Liver (tissue), 9 donors: ENCODE measurements around the gene ARHGAP19. TPM values are rescaled to one million over a fixed set of nuclear protein-coding genes. Genes with fewer than 3 reads are reported as not detected.

ENCODE experiments used
- DNase-seq: peaks from one replicate; pipeline ENCODE4 v3.0.0-alpha.2; 2017; ENCODE audit warnings: low spot score
- H3K27ac ChIP-seq, 2 donors: one replicate each; pipeline ENCODE4 v1.7.0; 2013; ENCODE audit warnings: inconsistent platforms in 2 of 2, low read length in 2 of 2, control low read depth in 1 of 2, low read depth in 1 of 2, mild to moderate bottlenecking in 1 of 2
- H3K27me3 ChIP-seq, 4 donors: one replicate each; pipeline versions ENCODE4 v1.6.1 to v1.7.0; 2013; ENCODE audit warnings: low read length in 3 of 4, inconsistent platforms in 1 of 4, mild to moderate bottlenecking in 1 of 4, moderate library complexity in 1 of 4; ENCODE audit not compliant: control insufficient read depth in 4 of 4, insufficient read depth in 4 of 4
- H3K36me3 ChIP-seq, 4 donors: one replicate each; pipeline versions ENCODE4 v1.6.1 to v1.7.0; 2013; ENCODE audit warnings: low read length in 3 of 4, mild to moderate bottlenecking in 3 of 4, low read depth in 1 of 4, moderate library complexity in 1 of 4; ENCODE audit not compliant: control insufficient read depth in 4 of 4, insufficient read depth in 3 of 4
- H3K4me1 ChIP-seq, 4 donors: one replicate each; pipeline versions ENCODE4 v1.6.1 to v1.7.0; 2013; ENCODE audit warnings: low read length in 3 of 4, mild to moderate bottlenecking in 3 of 4, moderate library complexity in 1 of 4; ENCODE audit not compliant: control insufficient read depth in 4 of 4, insufficient read depth in 4 of 4
- H3K4me3 ChIP-seq, 3 donors: one replicate each; pipeline versions ENCODE4 v1.6.1 to v1.7.0; 2013; ENCODE audit warnings: low read length in 3 of 3, control low read depth in 1 of 3, low read depth in 1 of 3, mild to moderate bottlenecking in 1 of 3
- H3K9ac ChIP-seq, 2 donors: one replicate each; pipeline ENCODE4 v1.7.0; 2013; ENCODE audit warnings: low read length in 2 of 2, mild to moderate bottlenecking in 2 of 2, moderate library complexity in 2 of 2, control low read depth in 1 of 2, low read depth in 1 of 2
- H3K9me3 ChIP-seq, 4 donors: one replicate each; pipeline versions ENCODE4 v1.6.1 to v1.7.0; 2013; ENCODE audit warnings: low read length in 3 of 4; ENCODE audit not compliant: control insufficient read depth in 4 of 4
- EGR1 ChIP-seq, 2 donors: IDR thresholded peaks; 2 replicates each; pipeline ENCODE4 v1.6.1; 2016 to 2018; ENCODE audit warnings: antibody characterized with exemption in 2 of 2, low read depth in 2 of 2
- FOXA1 ChIP-seq: IDR thresholded peaks from 2 replicates; pipeline ENCODE4 v1.6.1; 2016; ENCODE audit warnings: antibody characterized with exemption
- FOXA2 ChIP-seq: IDR thresholded peaks from 2 replicates; pipeline ENCODE4 v1.6.1; 2016; ENCODE audit warnings: antibody characterized with exemption
- GABPA ChIP-seq, 2 donors: IDR thresholded peaks in 1 of 2; conservative IDR thresholded peaks in 1 of 2; 2 replicates each; pipeline ENCODE4 v1.6.1; 2016; ENCODE audit warnings: antibody characterized with exemption in 2 of 2, mild to moderate bottlenecking in 1 of 2, moderate library complexity in 1 of 2
- HNF4A ChIP-seq, 2 donors: conservative IDR thresholded peaks; 2 replicates each; pipeline ENCODE4 v1.6.1; 2016; ENCODE audit warnings: antibody characterized with exemption in 2 of 2, mild to moderate bottlenecking in 2 of 2
- HNF4G ChIP-seq: IDR thresholded peaks from 2 replicates; pipeline ENCODE4 v1.6.1; 2016; ENCODE audit warnings: antibody characterized with exemption
- JUND ChIP-seq, 2 donors: IDR thresholded peaks; 2 replicates each; pipeline ENCODE4 v1.6.1; 2016; ENCODE audit warnings: antibody characterized with exemption in 2 of 2
- NR2F2 ChIP-seq: IDR thresholded peaks from 2 replicates; pipeline ENCODE4 v1.6.1; 2016; ENCODE audit warnings: antibody characterized with exemption
- RAD21 ChIP-seq, 2 donors: IDR thresholded peaks; 2 replicates each; pipeline ENCODE4 v1.6.1; 2016; ENCODE audit warnings: antibody characterized with exemption in 2 of 2, mild to moderate bottlenecking in 2 of 2
- RXRA ChIP-seq, 2 donors: IDR thresholded peaks; 2 replicates each; pipeline ENCODE4 v1.6.1; 2017 to 2018; ENCODE audit warnings: antibody characterized with exemption in 2 of 2, mild to moderate bottlenecking in 1 of 2
- SP1 ChIP-seq: IDR thresholded peaks from 2 replicates; pipeline ENCODE4 v1.6.1; 2018; ENCODE audit warnings: antibody characterized with exemption, mild to moderate bottlenecking
- TAF1 ChIP-seq: conservative IDR thresholded peaks from 2 replicates; pipeline ENCODE4 v1.6.1; 2016; ENCODE audit warnings: antibody characterized with exemption, mild to moderate bottlenecking
- WGBS: extraction: QIAGEN DNeasy Blood & Tissue Kit; methylation state at CpG from one replicate; pipeline ENCODE4 v1.1.7; 2013; 5-methylcytosine and 5-hydroxymethylcytosine counted together
- polyA plus RNA-seq, 2 donors: library from polyadenylated mRNA; stranded (reverse) in 1 of 2; unstranded in 1 of 2; fragments of 200-250 nt in 1 of 2; fragments of >200 nt in 1 of 2; fragmentation: Nextera tagmentation in 1 of 2; extraction: Ambion mirVana in 1 of 2; gene quantifications; one replicate each; pipeline versions ENCODE4 v1.2.1 to v1.2.3, GENCODE V29; 2013 to 2015
- total RNA-seq, 2 donors: library from RNA; depleted of rRNA; stranded (reverse); fragments of >200 nt; gene quantifications; one replicate each; pipeline ENCODE4 v1.2.3, GENCODE V29; 2014
- TF ChIP-seq, protein P1 (sequence below): IDR thresholded peaks from 2 replicates; pipeline ENCODE4 v1.6.1; 2016; ENCODE audit warnings: antibody characterized with exemption
- TF ChIP-seq, protein P2 (sequence below): IDR thresholded peaks from 2 replicates; pipeline ENCODE4 v1.6.1; 2016; ENCODE audit warnings: antibody characterized with exemption, mild to moderate bottlenecking
- TF ChIP-seq, protein P3 (sequence below): IDR thresholded peaks from 2 replicates; pipeline ENCODE4 v1.6.1; 2016; ENCODE audit warnings: antibody characterized with exemption
- TF ChIP-seq, protein P4 (sequence below): IDR thresholded peaks from 2 replicates; pipeline ENCODE4 v1.6.1; 2016; ENCODE audit warnings: antibody characterized with exemption
- TF ChIP-seq, protein P5 (sequence below): fragments of 150-350 bp; IDR thresholded peaks from 2 replicates; pipeline ENCODE4 v1.5.1; 2017; ENCODE audit warnings: improper control_type of control experiment, low read depth, low read length; ENCODE audit not compliant: missing input control
- donor health status: healthy.
- donor health status: healthy.
- donor health status: healthy.
- donor health status: healthy.
- donor health status: healthy.

ARHGAP19 gene
- total and polyA plus RNA-seq, 4 donors = 1.6 to 23.4 (median 3.6) TPM

DNA sequence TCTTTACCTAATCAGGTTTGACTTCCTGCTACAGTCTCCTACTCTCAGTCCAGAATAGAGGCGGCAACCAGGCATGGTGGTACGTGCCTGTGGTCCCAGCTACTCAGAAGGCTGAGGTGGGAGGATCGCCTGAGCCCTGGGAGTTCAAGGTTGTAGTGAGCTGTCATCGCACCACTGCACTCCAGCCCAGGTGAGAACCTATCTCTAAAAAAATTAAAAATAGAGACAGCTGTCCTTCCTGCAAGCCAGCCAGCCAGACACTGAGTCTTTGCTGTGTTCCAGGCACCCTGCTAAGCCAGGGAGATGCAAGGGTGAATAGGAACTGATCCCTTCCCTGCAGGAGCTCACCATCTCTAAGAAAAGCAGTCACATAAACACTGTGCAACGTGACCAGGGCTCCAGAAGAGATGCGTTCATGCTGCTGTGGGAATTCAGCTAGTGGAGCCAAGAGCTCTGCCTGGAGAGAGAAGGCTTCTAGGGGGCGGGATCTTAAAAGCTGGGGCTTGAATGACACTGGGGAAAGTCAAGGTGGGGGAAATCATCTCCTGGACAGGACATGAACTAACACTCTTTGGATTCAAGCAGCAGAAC lies 84.6 kb downstream of the ARHGAP19 start:
- H3K4me3 ChIP-seq = no peak overlapping the region
- H3K9ac ChIP-seq = no peak overlapping the region
- no peak for TF ChIP-seq JUND (IDR thresholded peaks at IDR 0.05)
- TF ChIP-seq RAD21 (IDR thresholded peaks at IDR 0.05) = no peak
- TF ChIP-seq HNF4A (conservative IDR thresholded peaks at IDR 0.05) = no peak
- no peak for TF ChIP-seq SP1
- TF ChIP-seq, protein P1, sequence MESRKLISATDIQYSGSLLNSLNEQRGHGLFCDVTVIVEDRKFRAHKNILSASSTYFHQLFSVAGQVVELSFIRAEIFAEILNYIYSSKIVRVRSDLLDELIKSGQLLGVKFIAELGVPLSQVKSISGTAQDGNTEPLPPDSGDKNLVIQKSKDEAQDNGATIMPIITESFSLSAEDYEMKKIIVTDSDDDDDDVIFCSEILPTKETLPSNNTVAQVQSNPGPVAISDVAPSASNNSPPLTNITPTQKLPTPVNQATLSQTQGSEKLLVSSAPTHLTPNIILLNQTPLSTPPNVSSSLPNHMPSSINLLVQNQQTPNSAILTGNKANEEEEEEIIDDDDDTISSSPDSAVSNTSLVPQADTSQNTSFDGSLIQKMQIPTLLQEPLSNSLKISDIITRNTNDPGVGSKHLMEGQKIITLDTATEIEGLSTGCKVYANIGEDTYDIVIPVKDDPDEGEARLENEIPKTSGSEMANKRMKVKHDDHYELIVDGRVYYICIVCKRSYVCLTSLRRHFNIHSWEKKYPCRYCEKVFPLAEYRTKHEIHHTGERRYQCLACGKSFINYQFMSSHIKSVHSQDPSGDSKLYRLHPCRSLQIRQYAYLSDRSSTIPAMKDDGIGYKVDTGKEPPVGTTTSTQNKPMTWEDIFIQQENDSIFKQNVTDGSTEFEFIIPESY = no peak
- TF ChIP-seq, protein P2, sequence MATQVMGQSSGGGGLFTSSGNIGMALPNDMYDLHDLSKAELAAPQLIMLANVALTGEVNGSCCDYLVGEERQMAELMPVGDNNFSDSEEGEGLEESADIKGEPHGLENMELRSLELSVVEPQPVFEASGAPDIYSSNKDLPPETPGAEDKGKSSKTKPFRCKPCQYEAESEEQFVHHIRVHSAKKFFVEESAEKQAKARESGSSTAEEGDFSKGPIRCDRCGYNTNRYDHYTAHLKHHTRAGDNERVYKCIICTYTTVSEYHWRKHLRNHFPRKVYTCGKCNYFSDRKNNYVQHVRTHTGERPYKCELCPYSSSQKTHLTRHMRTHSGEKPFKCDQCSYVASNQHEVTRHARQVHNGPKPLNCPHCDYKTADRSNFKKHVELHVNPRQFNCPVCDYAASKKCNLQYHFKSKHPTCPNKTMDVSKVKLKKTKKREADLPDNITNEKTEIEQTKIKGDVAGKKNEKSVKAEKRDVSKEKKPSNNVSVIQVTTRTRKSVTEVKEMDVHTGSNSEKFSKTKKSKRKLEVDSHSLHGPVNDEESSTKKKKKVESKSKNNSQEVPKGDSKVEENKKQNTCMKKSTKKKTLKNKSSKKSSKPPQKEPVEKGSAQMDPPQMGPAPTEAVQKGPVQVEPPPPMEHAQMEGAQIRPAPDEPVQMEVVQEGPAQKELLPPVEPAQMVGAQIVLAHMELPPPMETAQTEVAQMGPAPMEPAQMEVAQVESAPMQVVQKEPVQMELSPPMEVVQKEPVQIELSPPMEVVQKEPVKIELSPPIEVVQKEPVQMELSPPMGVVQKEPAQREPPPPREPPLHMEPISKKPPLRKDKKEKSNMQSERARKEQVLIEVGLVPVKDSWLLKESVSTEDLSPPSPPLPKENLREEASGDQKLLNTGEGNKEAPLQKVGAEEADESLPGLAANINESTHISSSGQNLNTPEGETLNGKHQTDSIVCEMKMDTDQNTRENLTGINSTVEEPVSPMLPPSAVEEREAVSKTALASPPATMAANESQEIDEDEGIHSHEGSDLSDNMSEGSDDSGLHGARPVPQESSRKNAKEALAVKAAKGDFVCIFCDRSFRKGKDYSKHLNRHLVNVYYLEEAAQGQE = no peak
- no peak for TF ChIP-seq RXRA (IDR thresholded peaks at IDR 0.05)
- TF ChIP-seq HNF4G = no peak
- TF ChIP-seq, protein P3, sequence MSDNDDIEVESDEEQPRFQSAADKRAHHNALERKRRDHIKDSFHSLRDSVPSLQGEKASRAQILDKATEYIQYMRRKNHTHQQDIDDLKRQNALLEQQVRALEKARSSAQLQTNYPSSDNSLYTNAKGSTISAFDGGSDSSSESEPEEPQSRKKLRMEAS = no peak
- no peak for TF ChIP-seq FOXA2
- TF ChIP-seq NR2F2 = no peak
- TF ChIP-seq GABPA (IDR thresholded peaks at IDR 0.05 in 1 of 2, conservative IDR thresholded peaks at IDR 0.05 in 1 of 2) = no peak
- TF ChIP-seq, protein P4, sequence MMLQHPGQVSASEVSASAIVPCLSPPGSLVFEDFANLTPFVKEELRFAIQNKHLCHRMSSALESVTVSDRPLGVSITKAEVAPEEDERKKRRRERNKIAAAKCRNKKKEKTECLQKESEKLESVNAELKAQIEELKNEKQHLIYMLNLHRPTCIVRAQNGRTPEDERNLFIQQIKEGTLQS = no peak
- no peak for TF ChIP-seq TAF1
- TF ChIP-seq FOXA1 = no peak
- TF ChIP-seq EGR1 (IDR thresholded peaks at IDR 0.05; ENCODE audit: low read depth in 2 of 2) = no peak
- TF ChIP-seq, protein P5, sequence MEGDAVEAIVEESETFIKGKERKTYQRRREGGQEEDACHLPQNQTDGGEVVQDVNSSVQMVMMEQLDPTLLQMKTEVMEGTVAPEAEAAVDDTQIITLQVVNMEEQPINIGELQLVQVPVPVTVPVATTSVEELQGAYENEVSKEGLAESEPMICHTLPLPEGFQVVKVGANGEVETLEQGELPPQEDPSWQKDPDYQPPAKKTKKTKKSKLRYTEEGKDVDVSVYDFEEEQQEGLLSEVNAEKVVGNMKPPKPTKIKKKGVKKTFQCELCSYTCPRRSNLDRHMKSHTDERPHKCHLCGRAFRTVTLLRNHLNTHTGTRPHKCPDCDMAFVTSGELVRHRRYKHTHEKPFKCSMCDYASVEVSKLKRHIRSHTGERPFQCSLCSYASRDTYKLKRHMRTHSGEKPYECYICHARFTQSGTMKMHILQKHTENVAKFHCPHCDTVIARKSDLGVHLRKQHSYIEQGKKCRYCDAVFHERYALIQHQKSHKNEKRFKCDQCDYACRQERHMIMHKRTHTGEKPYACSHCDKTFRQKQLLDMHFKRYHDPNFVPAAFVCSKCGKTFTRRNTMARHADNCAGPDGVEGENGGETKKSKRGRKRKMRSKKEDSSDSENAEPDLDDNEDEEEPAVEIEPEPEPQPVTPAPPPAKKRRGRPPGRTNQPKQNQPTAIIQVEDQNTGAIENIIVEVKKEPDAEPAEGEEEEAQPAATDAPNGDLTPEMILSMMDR = no peak
- no peaks in the 10 kb centered on the region for H3K4me1 ChIP-seq
- no peaks in the 10 kb centered on the region for H3K9me3 ChIP-seq
- DNase-seq = no peak
- H3K27ac ChIP-seq = no peak overlapping the region
- H3K36me3 ChIP-seq = no peaks in the 10 kb centered on the region
- H3K27me3 ChIP-seq = no peaks in the 10 kb centered on the region
- WGBS = 57% methylated on average over 7 of the region's 7 CpGs
